GM18951 (cell line): ENCODE results near the gene CTSL.
"Not testable (repeated sequence)": the region's sequence is repeated elsewhere in the genome, so short reads cannot be mapped to it uniquely, and the experiment has no call there.

Experiments
- POLR2A ChIP-seq: IDR thresholded peaks from 4 replicates; pipeline ENCODE4 v1.6.1; 2011; ENCODE audit warnings: mild to moderate bottlenecking; ENCODE audit not compliant: insufficient read length, insufficient read depth; ENCODE audit errors: extremely low read depth
- in situ Hi-C: fragments of 300-500 bp; cut with MboI; formaldehyde crosslinking; loops from one replicate; pipeline ENCODE4 v1.12.0; 2022; ENCODE audit warnings: low sequenced_read_pairs, mixed read lengths, inconsistent platforms; ENCODE audit not compliant: unreplicated experiment

CTSL gene

DNA sequence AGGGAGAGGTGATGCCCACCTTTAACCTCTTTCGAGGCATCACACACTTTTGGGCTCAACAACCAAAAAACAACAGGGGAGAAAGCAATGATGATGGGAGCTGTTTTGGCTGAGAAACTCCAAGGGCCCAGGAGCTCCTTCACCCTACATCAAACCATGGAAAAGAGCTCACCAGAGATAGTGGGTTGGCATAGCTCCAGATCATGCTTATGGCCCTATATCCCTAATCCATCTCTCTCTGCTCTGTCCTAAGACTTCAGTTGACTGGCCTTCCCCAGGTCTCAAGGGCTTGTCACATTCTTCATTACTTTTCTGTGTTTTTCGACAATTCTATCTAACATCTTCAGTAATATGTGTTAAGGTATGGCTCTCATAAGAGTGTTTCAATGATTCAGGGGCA is 5.7 kb upstream of the CTSL start:
- in situ Hi-C loops, result no loop called here
- no peak for TF ChIP-seq POLR2A

DNA sequence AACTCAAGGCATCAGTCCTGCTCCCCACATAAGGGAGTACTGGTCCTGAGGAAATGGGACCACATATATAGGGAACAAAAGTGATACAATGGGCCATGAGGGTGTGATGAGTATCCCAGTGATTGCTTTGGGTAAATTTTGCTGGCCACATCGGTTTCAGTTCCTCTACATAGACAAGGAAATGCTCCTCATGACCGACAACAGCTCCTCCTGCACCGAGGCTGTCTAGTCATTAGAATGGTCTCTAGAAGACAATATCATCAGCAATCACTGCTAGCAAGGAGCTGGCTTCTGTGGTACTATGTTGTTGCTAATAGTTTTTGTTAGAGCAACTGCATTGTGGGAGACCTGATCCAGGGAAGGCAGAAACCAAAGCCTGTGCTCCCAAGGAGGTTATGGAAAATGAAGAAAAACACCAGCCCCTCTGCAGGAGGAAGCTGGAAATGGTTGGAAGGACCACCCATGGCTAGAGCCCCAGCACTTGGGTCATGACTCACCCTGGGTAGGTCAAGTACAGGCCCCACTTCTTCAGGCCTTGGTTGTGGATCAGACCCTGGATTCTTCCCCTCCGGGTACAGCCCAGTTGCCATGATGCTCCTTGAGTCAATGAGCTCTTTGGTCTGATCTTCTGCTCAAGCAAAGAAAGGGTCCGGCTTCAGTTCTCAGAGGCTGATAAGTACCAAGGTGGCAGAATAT is 3.4 kb upstream of the CTSL start:
- in situ Hi-C loops, result no loop called here
- no peak for TF ChIP-seq POLR2A

DNA sequence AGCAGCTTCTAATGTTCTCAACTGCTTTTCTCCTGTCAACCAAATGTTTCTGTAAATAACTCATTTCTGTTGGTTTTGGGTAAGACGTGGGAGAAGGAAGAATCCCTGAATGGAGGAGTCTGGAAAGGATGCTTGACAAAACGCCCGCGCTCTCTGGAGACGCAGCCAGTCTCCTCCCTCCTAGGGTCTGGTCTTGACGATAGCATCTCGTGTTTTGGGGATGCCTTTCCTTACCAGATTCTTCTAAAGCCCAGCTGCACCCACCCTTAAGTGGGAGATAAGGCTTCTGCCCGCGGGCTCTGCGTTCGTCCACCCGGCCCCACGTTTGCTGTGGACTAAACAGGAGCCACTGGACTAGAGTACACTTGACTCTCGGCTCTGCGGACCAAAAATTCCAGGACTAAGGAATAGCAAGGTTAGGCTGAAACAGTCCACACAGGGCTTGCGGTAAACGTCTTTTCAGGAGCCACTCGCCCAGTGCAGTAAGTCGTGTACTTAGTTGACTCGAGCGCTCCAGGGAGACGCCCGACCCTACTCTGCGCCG is 491 bp upstream of the CTSL start:
- in situ Hi-C loops, result no loop called here
- no peak for TF ChIP-seq POLR2A

DNA sequence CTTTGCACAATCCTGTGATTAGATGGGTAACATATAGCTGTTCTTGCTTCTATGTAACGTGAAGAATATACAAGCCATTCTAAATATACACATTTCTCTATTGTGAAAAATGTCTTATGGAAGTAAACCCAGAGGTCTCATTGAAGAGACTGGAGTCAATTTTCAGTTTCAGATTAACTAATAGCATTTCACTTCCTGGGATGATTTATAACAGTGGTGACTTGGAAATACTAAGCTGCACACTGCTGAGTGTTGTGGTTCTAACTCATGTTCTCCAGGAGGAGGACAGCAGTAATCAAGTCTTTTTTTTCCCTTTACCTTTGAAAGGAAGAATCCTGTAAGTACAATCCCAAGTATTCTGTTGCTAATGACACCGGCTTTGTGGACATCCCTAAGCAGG is 3.3 kb downstream of the CTSL start:
- TF ChIP-seq POLR2A, result no peak
- in situ Hi-C loops, result no loop called here

DNA sequence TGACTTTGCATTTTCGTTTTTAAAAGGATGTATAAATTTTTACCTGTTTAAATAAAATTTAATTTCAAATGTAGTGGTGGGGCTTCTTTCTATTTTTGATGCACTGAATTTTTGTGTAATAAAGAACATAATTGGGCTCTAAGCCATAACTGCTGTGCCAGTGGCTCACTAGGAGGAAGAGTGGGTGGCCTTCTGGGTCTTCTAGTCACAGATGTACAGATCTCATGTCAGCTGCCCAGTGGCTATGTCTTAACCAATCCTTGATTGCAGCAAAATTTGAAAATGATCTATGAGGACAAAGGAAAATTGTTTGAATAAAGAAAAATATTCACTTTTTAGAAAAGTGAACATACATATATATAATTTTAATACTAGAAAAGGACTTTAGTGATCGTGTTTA is 5.4 kb downstream of the CTSL start:
- TF ChIP-seq POLR2A, result no peak
- in situ Hi-C loops, result no loop called here

DNA sequence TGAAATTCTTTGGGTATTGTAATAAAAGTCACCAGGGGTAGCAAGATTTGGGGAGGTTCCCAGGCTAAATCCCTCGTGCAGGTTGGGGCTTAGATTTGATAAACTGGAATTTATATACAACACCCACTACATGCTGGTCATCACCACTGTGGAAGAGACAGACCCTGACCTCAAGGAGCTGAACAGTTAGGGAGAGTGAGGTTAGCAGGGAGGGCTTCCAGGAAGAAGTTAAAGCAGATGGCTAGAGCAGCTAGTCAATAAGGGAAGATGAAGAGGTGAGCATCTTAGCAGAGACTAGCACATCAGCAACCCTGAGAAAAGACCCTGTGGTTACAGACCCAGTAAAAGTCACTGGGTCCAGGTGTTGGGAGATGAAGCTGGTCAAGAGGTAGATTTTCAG is 6.4 kb downstream of the CTSL start:
- in situ Hi-C loops, result no loop called here
- TF ChIP-seq POLR2A, result no peak

DNA sequence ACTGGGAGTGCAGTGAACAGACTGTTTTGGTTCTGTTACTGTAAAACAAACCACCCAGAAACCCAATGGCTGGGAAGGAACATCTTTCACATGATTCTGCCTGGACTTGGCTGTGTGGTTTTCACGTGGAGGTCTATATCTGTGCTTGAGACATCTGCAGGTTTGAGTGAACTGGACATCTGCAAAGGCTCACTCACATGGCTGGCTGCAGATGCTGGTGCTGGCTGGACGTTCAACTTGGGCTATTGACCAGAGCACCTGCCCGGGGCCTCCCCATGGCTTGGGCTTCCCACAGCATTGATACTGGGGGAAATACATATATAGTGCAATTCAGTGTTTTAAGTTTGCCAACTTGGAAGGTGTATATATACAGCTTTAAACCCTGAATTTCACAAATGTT is 6.8 kb downstream of the CTSL start:
- no peak for TF ChIP-seq POLR2A
- in situ Hi-C loops, result no loop called here

DNA sequence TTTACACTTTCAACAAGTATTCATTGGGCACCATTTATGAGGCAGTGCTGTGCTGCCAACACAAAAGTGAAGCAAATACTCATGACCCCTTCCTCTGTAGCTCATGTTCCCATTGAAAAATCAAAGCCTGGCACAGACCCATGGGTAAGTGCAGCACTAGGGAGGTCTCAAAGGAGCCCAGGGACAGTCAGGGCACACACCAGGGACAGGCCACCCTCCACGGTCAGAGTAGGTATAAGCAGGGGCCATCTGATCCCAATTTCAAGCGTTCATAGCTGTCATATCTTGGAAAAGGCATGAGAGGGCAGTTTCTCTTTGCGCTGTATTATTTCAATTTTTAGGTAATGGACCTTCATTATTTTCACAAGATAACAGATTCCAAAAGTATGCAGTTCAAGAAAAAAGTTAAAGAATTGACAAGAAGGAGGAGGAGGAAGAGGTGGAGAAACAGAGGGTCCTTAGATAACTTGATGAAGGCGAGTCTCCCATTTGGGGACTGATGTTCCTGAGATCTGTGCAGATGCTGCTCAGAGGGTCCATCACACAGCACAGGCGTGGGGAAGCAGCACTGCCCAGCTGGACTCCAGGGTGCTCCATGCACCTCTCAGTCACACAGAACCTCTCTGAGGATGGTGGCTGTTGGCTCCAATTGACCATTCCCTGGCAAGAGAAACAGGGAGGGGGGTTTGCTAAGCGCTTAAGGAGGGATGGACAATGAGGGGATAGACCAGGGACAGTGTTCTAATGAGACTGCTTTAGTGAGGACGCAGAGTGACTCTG is 7.5 kb downstream of the CTSL start:
- in situ Hi-C loops, result no loop called here
- TF ChIP-seq POLR2A, result no peak

DNA sequence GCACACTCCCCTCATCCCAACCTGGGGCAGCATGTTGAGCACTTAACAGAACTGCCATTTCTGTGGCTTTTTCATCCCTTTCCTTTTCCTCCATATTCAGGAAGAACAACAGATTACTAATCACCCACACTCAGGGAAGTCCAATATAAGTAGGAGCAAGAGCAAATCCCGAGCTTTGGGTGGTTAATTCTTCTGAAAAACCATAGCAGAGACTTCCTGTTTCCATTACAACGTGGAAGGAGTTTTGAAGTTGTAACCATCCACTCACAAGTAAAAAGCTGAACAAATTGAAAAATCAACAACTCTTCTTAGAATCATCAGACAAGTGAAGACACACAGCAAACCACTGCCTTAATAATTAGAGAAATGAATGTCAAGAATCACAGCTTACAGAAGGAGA is 8.2 kb downstream of the CTSL start:
- no peak for TF ChIP-seq POLR2A
- in situ Hi-C loops, result no loop called here

DNA sequence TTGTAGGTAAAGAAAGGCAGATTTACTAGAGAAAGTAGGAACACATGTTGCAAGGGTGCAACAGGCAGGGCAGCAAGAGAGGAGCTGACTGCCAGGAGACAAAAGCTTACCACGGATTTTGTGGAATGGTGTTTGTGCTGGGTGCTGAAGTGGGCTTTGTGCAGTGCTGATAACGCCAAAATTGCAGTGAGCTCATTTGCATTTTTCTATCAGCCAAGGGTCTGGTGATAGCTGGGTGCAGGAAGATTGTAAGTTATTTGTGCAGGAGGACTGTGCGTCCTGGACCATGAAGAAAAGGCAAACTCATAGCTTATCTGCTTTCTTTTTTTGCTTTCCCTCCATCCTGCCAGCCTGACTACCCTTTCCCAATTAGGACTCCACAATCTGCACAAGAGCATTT is 13.6 kb downstream of the CTSL start:
- TF ChIP-seq POLR2A, result no peak
- in situ Hi-C loops, result no loop called here

DNA sequence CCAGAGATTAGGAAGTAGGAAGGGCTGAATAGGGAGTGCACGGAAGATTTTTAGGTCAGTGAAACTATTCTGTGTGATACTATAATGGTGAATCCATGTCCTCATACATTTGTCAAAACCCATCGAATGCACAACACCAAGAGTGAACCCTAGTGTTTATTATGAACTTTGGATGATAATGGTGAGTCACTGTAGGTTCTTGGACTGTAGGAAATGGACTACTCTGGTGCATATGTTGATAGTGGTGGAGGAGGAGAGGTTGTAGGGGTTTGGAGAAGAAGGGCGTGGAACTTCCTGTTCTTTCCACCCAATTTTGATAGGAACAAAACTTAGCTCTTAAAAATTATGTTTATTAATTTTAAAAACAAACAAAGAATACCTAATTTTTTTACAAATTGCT is 14.3 kb downstream of the CTSL start:
- in situ Hi-C loops, result no loop called here
- no peak for TF ChIP-seq POLR2A

DNA sequence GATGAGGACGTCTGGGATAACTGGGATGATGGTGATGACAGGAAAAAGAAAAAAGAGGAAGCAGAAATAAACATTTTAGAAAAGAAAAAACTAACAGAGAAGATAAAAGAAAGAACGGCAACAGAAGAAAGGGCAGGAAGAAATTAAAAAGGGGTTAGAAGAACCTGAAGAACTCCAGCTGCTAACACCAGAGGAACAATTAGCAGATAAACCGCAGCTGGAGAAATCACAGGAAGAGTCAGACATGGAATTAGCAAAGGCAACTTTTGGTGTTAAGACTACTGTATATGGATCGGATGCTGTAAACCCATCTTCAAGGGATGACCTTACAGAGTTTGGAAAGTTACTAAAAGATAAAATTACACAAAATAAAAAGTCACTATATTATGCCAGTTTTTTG is 15.4 kb downstream of the CTSL start:
- in situ Hi-C loops, result no loop called here
- no peak for TF ChIP-seq POLR2A

DNA sequence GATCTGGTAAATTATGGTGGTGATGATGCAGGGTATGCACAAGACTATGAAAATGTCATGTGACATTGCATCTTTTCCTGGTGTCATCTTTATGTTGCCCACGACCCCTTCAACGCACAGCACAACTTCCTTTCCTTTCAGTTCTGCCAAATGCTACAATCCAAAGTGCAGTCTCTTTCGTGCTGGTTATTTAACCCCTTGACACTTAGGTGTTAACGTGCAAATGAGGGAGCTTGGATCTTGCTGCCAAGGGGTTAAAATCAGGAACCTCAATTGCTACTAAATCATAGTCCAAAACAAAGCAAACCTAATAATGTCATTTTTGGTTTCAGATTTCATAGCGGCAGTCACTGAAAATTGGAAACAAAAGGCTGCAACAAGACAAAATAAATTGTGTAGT is 16.0 kb downstream of the CTSL start:
- in situ Hi-C loops, result no loop called here
- no peak for TF ChIP-seq POLR2A

DNA sequence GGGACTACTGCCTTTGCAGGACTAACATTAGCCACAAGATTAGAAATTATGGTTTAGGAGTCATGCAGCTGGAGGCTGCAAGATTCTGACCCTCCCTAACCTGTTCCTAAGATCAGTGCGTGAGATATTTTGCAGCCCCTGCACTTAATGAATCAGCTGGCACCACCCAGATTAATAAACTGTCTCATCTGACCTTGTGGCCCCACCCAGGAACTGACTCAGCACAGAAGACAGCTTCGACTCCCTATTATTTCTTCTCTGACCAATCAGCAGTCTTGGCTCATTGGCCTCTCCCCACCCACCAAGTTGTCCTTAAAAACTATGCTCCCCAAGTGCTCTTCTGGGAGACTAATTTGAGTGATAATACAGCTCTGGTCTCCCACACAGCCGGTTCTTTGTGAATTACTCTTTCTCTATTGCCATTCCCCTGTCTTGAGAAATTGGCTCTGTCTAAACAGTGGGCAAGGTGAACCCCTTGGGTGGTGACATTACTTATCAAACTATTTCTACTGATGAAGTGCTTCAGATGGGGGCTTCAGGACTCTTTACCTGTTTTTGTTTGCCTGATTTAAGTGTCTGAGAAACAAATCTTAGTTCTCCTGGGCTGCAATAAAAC is 17.0 kb downstream of the CTSL start:
- no peak for TF ChIP-seq POLR2A

DNA sequence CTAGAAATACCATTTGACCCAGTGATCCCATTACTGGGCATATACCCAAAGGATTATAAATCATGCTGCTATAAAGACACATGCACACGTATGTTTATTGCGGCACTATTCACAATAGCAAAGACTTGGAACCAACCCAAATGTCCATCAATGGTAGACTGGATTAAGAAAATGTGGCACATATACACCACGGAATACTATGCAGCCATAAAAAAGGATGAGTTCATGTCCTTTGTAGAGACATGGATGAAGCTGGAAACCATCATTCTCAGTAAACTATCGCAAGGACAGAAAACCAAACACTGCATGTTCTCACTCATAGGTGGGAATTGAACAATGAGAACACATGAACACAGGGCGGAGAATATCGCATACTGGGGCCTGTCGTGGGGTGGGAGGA is 18.3 kb downstream of the CTSL start:
- in situ Hi-C loops, result not testable (repeated sequence)

More for the DNA sequence above, 17.0 kb downstream of the CTSL start:
- in situ Hi-C loops, result no loop called here
